GM12878 (cell line): ENCODE results near the gene FXYD4.

Source experiments
- BACH1 ChIP-seq: fragments of 450-650 bp; IDR thresholded peaks from 2 replicates; pipeline ENCODE4 v1.6.1; 2017; ENCODE audit warnings: mild to moderate bottlenecking, borderline replicate concordance
- CBX5 ChIP-seq: sonication (generic); IDR thresholded peaks from 2 replicates; pipeline ENCODE4 v1.6.1; 2016; ENCODE audit warnings: low read depth, moderate library complexity, mild to moderate bottlenecking, inconsistent platforms
- CREM ChIP-seq: IDR thresholded peaks from 2 replicates; pipeline ENCODE4 v1.6.1; 2014; ENCODE audit warnings: antibody characterized with exemption, low read depth
- EP300 ChIP-seq, 2 experiments: fragments of 150-350 bp in 1 of 2; IDR thresholded peaks; 2 replicates each; pipeline ENCODE4 v1.6.1; 2011 to 2012; ENCODE audit warnings: low read depth in 2 of 2, low read length in 2 of 2, borderline replicate concordance in 1 of 2, improper control_type of control experiment in 1 of 2, inconsistent platforms in 1 of 2; ENCODE audit not compliant: control insufficient read depth in 1 of 2
- EZH2 ChIP-seq: IDR thresholded peaks from 2 replicates; pipeline ENCODE4 v1.6.1; 2012; ENCODE audit warnings: low read depth, mild to moderate bottlenecking, control low read depth, inconsistent platforms, low read length, borderline replicate concordance; ENCODE audit not compliant: control insufficient read depth
- MYC ChIP-seq: IDR thresholded peaks from 2 replicates; pipeline ENCODE4 v1.6.1; 2011; ENCODE audit warnings: mild to moderate bottlenecking, low read length, moderate library complexity, inconsistent platforms; ENCODE audit not compliant: insufficient read depth, insufficient replicate concordance, insufficient read length, severe bottlenecking
- POLR2A ChIP-seq: IDR thresholded peaks from 2 replicates; pipeline ENCODE4 v1.6.1; 2011; ENCODE audit warnings: low read depth, mild to moderate bottlenecking, low read length
- TF ChIP-seq, protein P1 (sequence below), 3 experiments: IDR thresholded peaks in 2 of 3; conservative IDR thresholded peaks in 1 of 3; 2 replicates each; pipeline ENCODE4 v1.5.1; 2011; ENCODE audit warnings: low read depth in 3 of 3, low read length in 3 of 3, mild to moderate bottlenecking in 3 of 3, control low read depth in 2 of 3, moderate library complexity in 2 of 3, inconsistent platforms in 1 of 3, mixed read lengths in 1 of 3; ENCODE audit not compliant: control insufficient read depth in 2 of 3, insufficient read depth in 1 of 3; ENCODE audit errors: extremely low read depth in 1 of 3
- TF ChIP-seq, protein P2 (sequence below): IDR thresholded peaks from 2 replicates; pipeline ENCODE4 v1.6.1; 2012; ENCODE audit warnings: mild to moderate bottlenecking, low read depth, low read length

DNA sequence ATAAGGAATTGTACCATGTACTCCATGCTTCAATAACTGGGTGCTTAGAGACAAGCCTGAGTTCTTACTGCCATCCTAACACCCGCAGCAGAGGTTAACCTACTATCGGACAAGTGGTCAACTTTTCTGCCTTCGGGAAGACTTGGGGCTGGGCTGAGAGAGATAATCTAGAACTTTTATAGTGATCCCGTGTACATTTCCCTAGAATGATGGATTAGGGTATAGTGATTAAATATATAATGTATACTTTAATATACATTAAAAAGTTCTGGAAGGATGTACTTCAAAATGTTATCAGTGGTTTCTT is 49.7 kb downstream of the FXYD4 start:
- TF ChIP-seq, protein P1, sequence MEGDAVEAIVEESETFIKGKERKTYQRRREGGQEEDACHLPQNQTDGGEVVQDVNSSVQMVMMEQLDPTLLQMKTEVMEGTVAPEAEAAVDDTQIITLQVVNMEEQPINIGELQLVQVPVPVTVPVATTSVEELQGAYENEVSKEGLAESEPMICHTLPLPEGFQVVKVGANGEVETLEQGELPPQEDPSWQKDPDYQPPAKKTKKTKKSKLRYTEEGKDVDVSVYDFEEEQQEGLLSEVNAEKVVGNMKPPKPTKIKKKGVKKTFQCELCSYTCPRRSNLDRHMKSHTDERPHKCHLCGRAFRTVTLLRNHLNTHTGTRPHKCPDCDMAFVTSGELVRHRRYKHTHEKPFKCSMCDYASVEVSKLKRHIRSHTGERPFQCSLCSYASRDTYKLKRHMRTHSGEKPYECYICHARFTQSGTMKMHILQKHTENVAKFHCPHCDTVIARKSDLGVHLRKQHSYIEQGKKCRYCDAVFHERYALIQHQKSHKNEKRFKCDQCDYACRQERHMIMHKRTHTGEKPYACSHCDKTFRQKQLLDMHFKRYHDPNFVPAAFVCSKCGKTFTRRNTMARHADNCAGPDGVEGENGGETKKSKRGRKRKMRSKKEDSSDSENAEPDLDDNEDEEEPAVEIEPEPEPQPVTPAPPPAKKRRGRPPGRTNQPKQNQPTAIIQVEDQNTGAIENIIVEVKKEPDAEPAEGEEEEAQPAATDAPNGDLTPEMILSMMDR (IDR thresholded peaks at IDR 0.05 in 2 of 3, conservative IDR thresholded peaks at IDR 0.05 in 1 of 3; ENCODE audit: control insufficient read depth in 2 of 3, extremely low read depth in 1 of 3, insufficient read depth in 1 of 3, low read depth in 3 of 3, low read length in 3 of 3) = no peak
- TF ChIP-seq BACH1 = no peak
- no peak for TF ChIP-seq EP300 (IDR thresholded peaks at IDR 0.05; ENCODE audit: borderline replicate concordance in 1 of 2, control insufficient read depth in 1 of 2, low read depth in 2 of 2, low read length in 2 of 2)
- TF ChIP-seq, protein P2, sequence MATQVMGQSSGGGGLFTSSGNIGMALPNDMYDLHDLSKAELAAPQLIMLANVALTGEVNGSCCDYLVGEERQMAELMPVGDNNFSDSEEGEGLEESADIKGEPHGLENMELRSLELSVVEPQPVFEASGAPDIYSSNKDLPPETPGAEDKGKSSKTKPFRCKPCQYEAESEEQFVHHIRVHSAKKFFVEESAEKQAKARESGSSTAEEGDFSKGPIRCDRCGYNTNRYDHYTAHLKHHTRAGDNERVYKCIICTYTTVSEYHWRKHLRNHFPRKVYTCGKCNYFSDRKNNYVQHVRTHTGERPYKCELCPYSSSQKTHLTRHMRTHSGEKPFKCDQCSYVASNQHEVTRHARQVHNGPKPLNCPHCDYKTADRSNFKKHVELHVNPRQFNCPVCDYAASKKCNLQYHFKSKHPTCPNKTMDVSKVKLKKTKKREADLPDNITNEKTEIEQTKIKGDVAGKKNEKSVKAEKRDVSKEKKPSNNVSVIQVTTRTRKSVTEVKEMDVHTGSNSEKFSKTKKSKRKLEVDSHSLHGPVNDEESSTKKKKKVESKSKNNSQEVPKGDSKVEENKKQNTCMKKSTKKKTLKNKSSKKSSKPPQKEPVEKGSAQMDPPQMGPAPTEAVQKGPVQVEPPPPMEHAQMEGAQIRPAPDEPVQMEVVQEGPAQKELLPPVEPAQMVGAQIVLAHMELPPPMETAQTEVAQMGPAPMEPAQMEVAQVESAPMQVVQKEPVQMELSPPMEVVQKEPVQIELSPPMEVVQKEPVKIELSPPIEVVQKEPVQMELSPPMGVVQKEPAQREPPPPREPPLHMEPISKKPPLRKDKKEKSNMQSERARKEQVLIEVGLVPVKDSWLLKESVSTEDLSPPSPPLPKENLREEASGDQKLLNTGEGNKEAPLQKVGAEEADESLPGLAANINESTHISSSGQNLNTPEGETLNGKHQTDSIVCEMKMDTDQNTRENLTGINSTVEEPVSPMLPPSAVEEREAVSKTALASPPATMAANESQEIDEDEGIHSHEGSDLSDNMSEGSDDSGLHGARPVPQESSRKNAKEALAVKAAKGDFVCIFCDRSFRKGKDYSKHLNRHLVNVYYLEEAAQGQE = no peak
- TF ChIP-seq POLR2A = no peak
- TF ChIP-seq EZH2 = no peak
- TF ChIP-seq CREM = no peak
- TF ChIP-seq CBX5 = no peak
- no peak for TF ChIP-seq MYC
